ENCODE measurements around the gene SMIM41.

SMIM41 gene

GRCh38 chr12:52085682-52086180, 6.2 kb downstream of the SMIM41 start:
- Histone ChIP-seq H3K27me3 (replicated peaks) (peaks cover 11% of the 10 kb centered on the region), H3K4me3 (ENCODE audit: low read depth, low read length) (no peak overlapping the region), H3K27ac (no peak overlapping the region), H3K36me3 (replicated peaks) (no peaks in the 10 kb centered on the region)
- no peak for DNase-seq
- TF ChIP-seq CTCF (IDR thresholded peaks at IDR 0.05; ENCODE audit: low read depth, low read length, missing control alignments), result no peak
- in situ Hi-C loops (cut with HindIII; ENCODE audit: low pct_ligation_motif_present, low sequenced_read_pairs), result no loop called here

- no peaks in the 10 kb centered on the region for H3K36me3 ChIP-seq (replicated peaks)
- in situ Hi-C loops (cut with HindIII; ENCODE audit: low pct_ligation_motif_present, low sequenced_read_pairs), result no loop called here
- TF ChIP-seq CTCF (IDR thresholded peaks at IDR 0.05; ENCODE audit: low read depth, low read length, missing control alignments), result no peak
- no peak for DNase-seq
- no peak overlapping the region for H3K27ac ChIP-seq
- H3K4me3 ChIP-seq (ENCODE audit: low read depth, low read length), result no peak overlapping the region
- H3K27me3 ChIP-seq (replicated peaks), result peaks cover 16% of the 10 kb centered on the region
Observed at GRCh38 chr12:52086366-52086765, 6.9 kb downstream of the SMIM41 start.

- no peak for DNase-seq
- Histone ChIP-seq H3K36me3 (replicated peaks) (no peaks in the 10 kb centered on the region), H3K4me3 (ENCODE audit: low read depth, low read length) (no peak overlapping the region), H3K27ac (no peak overlapping the region), H3K27me3 (replicated peaks) (peaks cover 25% of the 10 kb centered on the region)
- in situ Hi-C loops (cut with HindIII; ENCODE audit: low pct_ligation_motif_present, low sequenced_read_pairs), result no loop called here
- no peak for TF ChIP-seq CTCF (IDR thresholded peaks at IDR 0.05; ENCODE audit: low read depth, low read length, missing control alignments)
Observed at GRCh38 chr12:52086944-52087835, 7.7 kb downstream of the SMIM41 start.

GRCh38 chr12:52087961-52088820, 8.7 kb downstream of the SMIM41 start:
- in situ Hi-C loops (cut with HindIII; ENCODE audit: low pct_ligation_motif_present, low sequenced_read_pairs), result no loop called here
- TF ChIP-seq CTCF (IDR thresholded peaks at IDR 0.05; ENCODE audit: low read depth, low read length, missing control alignments), result no peak
- H3K27ac ChIP-seq, result no peak overlapping the region
- H3K36me3 ChIP-seq (replicated peaks), result no peaks in the 10 kb centered on the region
- peaks cover 25% of the 10 kb centered on the region for H3K27me3 ChIP-seq (replicated peaks)
- no peak for DNase-seq
- no peak overlapping the region for H3K4me3 ChIP-seq (ENCODE audit: low read depth, low read length)

- DNase-seq, result no peak
- Histone ChIP-seq H3K36me3 (replicated peaks) (no peaks in the 10 kb centered on the region), H3K4me3 (ENCODE audit: low read depth, low read length) (no peak overlapping the region), H3K27me3 (replicated peaks) (peaks cover 25% of the 10 kb centered on the region), H3K27ac (no peak overlapping the region)
- in situ Hi-C loops (cut with HindIII; ENCODE audit: low pct_ligation_motif_present, low sequenced_read_pairs), result no loop called here
- no peak for TF ChIP-seq CTCF (IDR thresholded peaks at IDR 0.05; ENCODE audit: low read depth, low read length, missing control alignments)
Observed at GRCh38 chr12:52089491-52089890, 10.0 kb downstream of the SMIM41 start.

Measured in brain microvascular endothelial cell (primary cell).